Activated naive CD4-positive, alpha-beta T cell treated with anti-CD3 and anti-CD28 coated beads, Interleukin-2, amount 50 U/mL, for 72 hours (primary cell): Measurements from ENCODE around the gene XPO4. TPM values are rescaled to one million over a fixed set of nuclear protein-coding genes. Genes with fewer than 3 reads are reported as not detected.

Source experiments
- ATAC-seq, 2 donors: fragments of 150-1000 bp; cut with Tn5 transposase; 2 replicates each; pipeline ENCODE4 v1.10.0; 2021; ENCODE audit warnings: mild to moderate bottlenecking in 2 of 2, moderate library complexity in 2 of 2
- DNase-seq, 2 donors: peaks; one replicate each; pipeline ENCODE4 v3.0.0; 2021 to 2022; ENCODE audit warnings: low spot score in 2 of 2
- H3K27ac Mint-ChIP-seq, 2 donors: one replicate each; pipeline ENCODE4 v1.8.0; 2022; ENCODE audit warnings: mild to moderate bottlenecking in 2 of 2, mixed read lengths in 2 of 2
- H3K36me3 Mint-ChIP-seq, 2 donors: one replicate each; pipeline ENCODE4 v1.8.0; 2022; ENCODE audit warnings: mixed read lengths in 2 of 2
- H3K9me3 Mint-ChIP-seq, 2 donors: one replicate each; pipeline ENCODE4 v1.8.0; 2022; ENCODE audit warnings: mixed read lengths in 2 of 2
- total RNA-seq, 2 donors: library from RNA; stranded (reverse); gene quantifications; one replicate each; pipeline ENCODE4 v1.2.3, GENCODE V29; 2022

The XPO4 gene
- total RNA-seq, 2 donors from 2014 or later: 25.0 to 26.9 TPM

- ATAC-seq (no peak), DNase-seq (no peak)
- H3K27ac Mint-ChIP-seq: no peak overlapping the region
- H3K36me3 Mint-ChIP-seq: no peaks in the 10 kb centered on the region
- H3K9me3 Mint-ChIP-seq: no peaks in the 10 kb centered on the region
These were observed 80.1 kb downstream of the XPO4 start for GRCh38 chr13:20822406-20822805.

DNA sequence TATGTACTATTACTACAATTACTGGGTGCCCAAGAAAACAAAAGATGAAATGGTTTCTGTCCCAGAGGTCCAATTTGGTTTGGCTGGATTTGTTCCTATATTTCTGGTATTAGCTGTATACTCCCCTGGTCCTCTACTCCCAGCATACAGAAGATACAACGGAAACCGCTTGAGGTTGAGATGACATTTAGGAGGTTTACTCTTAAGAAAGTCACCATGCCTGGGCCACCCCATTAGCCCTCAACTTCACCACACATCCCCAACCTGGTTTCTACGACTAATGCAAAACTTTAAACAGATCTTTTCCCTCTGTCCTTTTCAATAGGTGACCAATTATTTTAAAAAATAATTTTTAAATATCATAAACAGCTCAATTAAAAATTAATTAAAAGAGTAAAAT is 82.8 kb downstream of the XPO4 start:
- H3K36me3 Mint-ChIP-seq: no peaks in the 10 kb centered on the region
- no peaks in the 10 kb centered on the region for H3K9me3 Mint-ChIP-seq
- no peak for DNase-seq
- ATAC-seq: no peak
- H3K27ac Mint-ChIP-seq: no peak overlapping the region

- ATAC-seq (no peak), DNase-seq (no peak)
- Mint-ChIP-seq H3K27ac (no peak overlapping the region), H3K9me3 (no peaks in the 10 kb centered on the region), H3K36me3 (peaks cover 0 to 13% of the 10 kb centered on the region in 2 donors)
These were observed 87.1 kb downstream of the XPO4 start for GRCh38 chr13:20815464-20815863.

DNA sequence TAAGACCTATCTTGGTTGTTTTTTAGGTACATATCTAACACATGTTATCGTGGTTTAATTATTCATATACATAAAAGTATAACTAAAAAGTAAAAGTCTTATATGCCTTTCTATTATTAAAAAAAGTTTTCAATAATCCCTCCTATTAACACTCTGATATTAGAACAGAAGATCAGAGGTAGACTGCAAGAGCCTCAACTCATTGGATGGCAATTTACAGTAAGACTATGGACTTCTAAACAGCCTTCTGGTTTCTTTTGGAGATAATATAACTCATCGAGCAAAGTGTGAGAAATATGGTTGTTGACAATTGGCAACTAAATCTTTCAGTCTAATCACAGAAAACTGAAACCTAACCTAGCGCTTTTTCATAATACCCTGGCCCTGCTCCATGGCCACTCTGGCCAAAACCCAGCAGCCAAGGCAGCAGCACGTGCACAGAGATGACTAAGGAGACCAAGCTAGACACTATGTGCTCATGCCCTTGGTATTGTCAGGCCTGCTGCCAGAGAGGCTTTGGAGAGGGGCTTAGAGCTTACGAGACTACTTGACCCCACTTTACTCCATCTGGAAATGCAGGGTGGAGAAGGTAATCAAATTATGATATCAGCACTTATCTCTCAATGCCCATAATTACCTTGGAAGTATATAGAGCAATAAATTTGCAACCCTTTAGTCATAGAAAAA is 88.2 kb downstream of the XPO4 start:
- no peak for DNase-seq
- Mint-ChIP-seq H3K9me3 (no peaks in the 10 kb centered on the region), H3K36me3 (peaks cover 0 to 13% of the 10 kb centered on the region in 2 donors), H3K27ac (no peak overlapping the region)
- no peak for ATAC-seq

- peaks cover 0 to 19% of the 10 kb centered on the region in 2 donors for H3K36me3 Mint-ChIP-seq
- ATAC-seq: no peak
- no peak for DNase-seq
- H3K27ac Mint-ChIP-seq: peak overlapping the region in 1 of 2 donors; percentile 78
- no peaks in the 10 kb centered on the region for H3K9me3 Mint-ChIP-seq
These were observed 89.7 kb downstream of the XPO4 start for GRCh38 chr13:20812890-20813289.

GRCh38 chr13:20810808-20811207 is 91.7 kb downstream of the XPO4 start:
- peak in 1 of 2 donors; percentile 36 for ATAC-seq
- DNase-seq: no peak
- Mint-ChIP-seq H3K27ac (peak overlapping the region in 1 of 2 donors; percentile 75), H3K36me3 (peaks cover 0 to 19% of the 10 kb centered on the region in 2 donors), H3K9me3 (no peaks in the 10 kb centered on the region)

- no peaks in the 10 kb centered on the region for H3K9me3 Mint-ChIP-seq
- H3K27ac Mint-ChIP-seq: no peak overlapping the region
- peaks cover 9 to 19% of the 10 kb centered on the region in 2 donors for H3K36me3 Mint-ChIP-seq
- DNase-seq (no peak), ATAC-seq (no peak)
These were observed 93.7 kb downstream of the XPO4 start for GRCh38 chr13:20808874-20809273.

DNA sequence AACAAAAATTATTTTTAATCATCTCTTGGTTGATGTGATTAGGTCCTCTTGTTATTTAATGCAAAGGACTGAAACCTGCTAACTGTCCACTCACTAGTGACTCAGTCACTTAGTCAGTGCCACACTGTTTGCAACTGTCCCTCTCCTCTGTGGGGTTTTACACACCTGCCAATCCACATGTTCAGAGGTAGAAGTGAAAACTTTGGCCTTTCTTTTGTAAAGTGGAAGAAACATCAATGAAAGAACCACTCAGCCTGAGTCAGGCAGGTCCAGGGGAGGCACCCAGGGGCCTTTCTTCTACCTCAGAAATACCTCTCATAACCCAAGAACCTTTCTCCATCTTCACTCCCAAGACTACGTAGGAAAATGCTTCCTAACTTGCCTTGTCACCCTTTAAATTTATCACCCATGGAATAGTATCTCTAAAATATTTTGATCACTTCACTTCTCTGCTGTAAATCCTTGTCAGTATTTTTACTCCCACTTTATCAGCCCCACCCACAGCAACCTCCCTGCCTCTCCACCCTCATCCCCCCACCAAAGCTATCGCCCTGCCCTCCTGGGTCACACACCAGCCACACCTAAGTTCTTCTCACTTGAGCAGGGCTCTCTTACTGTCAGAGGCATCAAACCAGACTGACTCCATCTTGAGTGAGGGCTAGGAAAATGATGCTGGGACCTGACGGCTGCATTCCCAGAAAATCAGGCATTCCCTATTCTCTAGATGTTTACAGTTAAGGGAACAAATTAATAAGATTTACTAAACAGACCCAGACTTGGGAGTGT is 99.2 kb downstream of the XPO4 start:
- DNase-seq (no peak), ATAC-seq (peak in 1 of 2 donors; percentile 98)
- Mint-ChIP-seq H3K27ac (peak overlapping the region; percentile 78 to 86), H3K36me3 (peaks cover 0 to 9% of the 10 kb centered on the region in 2 donors), H3K9me3 (no peaks in the 10 kb centered on the region)

DNA sequence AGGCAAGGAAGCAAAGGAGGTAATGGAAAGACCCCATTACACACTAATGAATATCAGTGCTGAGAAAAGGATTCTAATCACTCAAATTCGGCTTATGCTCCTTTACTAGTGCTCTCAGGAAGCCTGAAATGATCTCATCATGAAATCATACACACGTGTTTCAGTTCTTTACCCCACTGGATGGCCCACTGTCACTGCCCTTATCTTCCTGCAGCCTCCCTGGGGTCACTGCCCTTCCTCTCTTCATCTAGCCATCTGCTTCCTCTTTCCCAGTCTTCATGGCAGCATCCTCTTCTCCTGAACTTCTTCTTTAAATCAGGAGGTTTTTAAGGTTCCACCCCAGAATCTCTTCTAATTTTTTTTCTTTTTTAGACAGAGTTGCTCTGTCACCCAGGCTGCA is 100.8 kb downstream of the XPO4 start:
- no peaks in the 10 kb centered on the region for H3K9me3 Mint-ChIP-seq
- DNase-seq: no peak
- peak overlapping the region in 1 of 2 donors; percentile 61 for H3K27ac Mint-ChIP-seq
- no peak for ATAC-seq
- peaks cover 0 to 9% of the 10 kb centered on the region in 2 donors for H3K36me3 Mint-ChIP-seq

DNA sequence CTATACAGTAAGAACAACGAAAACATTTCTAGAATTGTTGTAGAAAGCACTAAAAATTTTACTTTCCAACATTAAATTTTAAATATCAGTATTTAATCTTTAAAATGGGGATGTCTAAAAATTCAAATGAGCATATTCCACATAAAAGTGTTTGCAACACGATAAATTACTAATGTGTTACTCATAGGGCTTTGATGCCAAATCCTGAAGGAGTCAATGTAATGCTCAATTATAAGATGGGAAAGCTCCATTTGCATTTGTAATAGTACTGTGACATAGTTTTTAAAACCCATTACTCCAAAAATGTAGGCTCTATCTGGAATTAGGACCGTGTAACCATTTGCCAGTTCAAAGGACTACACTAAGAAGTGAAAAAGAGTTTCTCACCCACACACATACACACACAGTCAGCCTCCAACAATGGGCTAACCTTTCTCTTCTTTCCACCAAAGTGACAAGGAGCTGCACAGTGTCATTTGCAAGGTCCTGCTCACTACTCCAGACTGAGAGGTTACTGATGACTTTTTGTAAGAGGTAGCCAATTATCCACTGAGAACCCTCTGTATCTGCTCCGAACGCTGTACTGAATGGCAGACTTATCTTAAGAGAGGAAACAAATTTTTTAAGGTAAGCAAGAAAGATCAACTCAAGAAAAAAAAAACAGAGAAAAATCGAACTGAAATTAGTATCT is 102.7 kb downstream of the XPO4 start:
- DNase-seq: no peak
- Mint-ChIP-seq H3K36me3 (peaks cover 1 to 2% of the 10 kb centered on the region in 2 donors), H3K27ac (no peak overlapping the region), H3K9me3 (no peaks in the 10 kb centered on the region)
- ATAC-seq: no peak

- no peak for ATAC-seq
- DNase-seq: no peak
- Mint-ChIP-seq H3K27ac (peak overlapping the region in 1 of 2 donors; percentile 85), H3K9me3 (no peaks in the 10 kb centered on the region), H3K36me3 (peaks cover 0 to 11% of the 10 kb centered on the region in 2 donors)
These were observed 104.5 kb downstream of the XPO4 start for GRCh38 chr13:20798027-20798426.

DNA sequence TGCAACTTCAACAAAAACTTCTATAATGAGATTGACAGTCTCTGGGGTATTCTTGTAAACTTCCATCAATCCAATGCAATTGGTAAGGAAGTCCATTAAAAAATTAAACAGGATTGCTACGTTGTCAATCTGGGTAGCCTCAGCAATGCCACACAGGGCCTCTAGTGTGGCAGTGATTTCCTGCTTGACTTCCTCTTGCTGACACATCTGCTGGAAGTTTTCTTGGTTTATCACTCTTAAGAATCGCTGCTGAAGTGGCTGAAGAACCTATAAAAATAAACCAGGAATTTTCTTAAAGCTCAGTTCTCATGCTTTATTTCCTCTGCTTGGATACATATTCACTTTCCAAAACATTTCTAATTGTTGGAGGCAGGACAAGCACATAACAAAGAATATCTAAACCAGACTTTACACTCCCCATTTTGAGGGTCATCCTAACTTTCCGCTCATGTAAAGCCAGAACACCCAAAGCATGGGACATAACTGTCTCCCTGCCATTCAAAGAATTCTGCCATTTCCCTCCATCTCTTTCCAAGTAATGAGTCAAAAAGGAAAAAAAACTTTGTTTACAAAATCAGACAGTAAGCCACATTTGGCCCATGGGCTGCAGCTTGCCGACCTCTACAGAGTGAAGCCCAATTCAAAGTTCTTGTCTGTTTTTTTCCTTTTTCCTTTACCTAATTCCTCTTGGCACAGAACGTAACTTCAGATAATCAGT is 105.6 kb downstream of the XPO4 start:
- ATAC-seq: no peak
- Mint-ChIP-seq H3K27ac (no peak overlapping the region), H3K9me3 (no peaks in the 10 kb centered on the region), H3K36me3 (peaks cover 0 to 11% of the 10 kb centered on the region in 2 donors)
- DNase-seq: no peak

DNA sequence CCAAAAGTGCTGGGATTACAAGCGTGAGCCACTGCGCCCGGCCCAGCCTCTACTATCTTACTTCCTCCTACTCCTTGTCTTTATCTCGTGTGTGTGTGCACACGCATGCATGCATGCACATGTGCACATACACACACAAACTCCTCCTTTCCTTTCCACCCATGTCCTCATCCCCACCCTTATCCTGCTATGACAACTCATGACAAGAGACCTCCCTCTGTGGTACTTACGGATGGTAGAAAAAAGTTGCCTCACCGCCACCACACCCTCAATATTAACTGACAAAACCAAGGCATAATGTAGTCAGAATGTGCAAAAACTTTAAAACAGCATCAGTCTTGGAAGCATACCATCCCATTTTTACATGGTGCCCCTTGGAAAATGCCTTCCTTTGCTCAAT is 112.9 kb downstream of the XPO4 start:
- no peak for DNase-seq
- Mint-ChIP-seq H3K36me3 (peaks cover 4 to 25% of the 10 kb centered on the region in 2 donors), H3K9me3 (no peaks in the 10 kb centered on the region), H3K27ac (no peak overlapping the region)
- ATAC-seq: no peak

GRCh38 chr13:20788312-20788711 is 114.2 kb downstream of the XPO4 start:
- ATAC-seq (no peak), DNase-seq (no peak)
- H3K27ac Mint-ChIP-seq: no peak overlapping the region
- peaks cover 4 to 18% of the 10 kb centered on the region in 2 donors for H3K36me3 Mint-ChIP-seq
- H3K9me3 Mint-ChIP-seq: no peaks in the 10 kb centered on the region

DNA sequence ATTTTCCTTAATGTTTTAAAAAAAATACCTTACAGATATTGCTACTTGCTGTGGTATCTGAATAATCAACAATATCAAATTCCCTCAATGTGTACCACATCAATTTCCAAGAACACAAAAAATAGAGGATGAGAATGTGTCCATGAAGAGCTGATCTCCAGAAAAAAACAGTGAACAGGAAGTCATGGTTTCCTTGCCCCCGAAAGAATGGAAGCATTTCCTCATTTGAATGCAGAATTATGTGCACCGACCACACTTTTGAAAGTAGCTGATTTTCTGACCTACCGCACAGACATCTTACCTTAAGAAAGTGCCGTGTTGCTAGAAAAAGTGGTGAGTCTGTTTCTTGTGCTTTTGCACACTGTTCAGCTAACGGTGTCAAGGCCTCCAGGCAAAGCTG is 115.4 kb downstream of the XPO4 start:
- Mint-ChIP-seq H3K36me3 (peaks cover 4 to 22% of the 10 kb centered on the region in 2 donors), H3K9me3 (no peaks in the 10 kb centered on the region), H3K27ac (no peak overlapping the region)
- DNase-seq (no peak), ATAC-seq (no peak)

DNA sequence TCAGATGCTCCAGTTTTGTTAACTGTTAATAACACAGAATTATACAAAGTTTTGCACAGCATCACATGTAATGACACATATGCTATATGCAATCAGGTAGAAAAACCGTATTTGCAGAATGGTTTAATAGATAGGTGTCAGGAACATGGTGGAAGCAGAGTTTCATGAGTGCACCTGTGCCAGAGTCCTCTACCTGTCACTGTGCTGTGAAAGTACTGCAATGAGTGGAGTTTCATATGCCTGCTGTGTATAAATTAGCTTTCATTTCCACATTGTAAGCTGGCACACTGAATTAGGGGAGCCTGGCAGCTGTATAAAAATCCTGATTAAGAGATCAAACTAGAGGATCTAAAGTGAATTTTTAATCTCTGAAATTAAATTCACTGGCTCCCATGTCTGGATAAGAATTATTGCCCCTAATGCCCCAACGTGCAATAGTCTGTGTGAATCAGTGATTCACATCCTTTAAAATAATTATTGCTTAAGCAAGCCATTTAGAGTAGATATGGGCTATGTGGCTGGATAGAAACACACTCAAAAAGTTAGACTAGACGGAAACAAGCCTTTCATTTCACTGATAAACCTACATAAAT is 120.3 kb downstream of the XPO4 start:
- ATAC-seq (peak in 1 of 2 donors; percentile 90), DNase-seq (no peak)
- Mint-ChIP-seq H3K27ac (peak overlapping the region in 1 of 2 donors; percentile 71), H3K36me3 (peaks cover 2 to 11% of the 10 kb centered on the region in 2 donors), H3K9me3 (no peaks in the 10 kb centered on the region)
